Inflammatory macrophage treated with lipopolysaccharide for 1 hour (primary cell): ENCODE data around the gene PABPC1L2A.
"Not testable (repeated sequence)": the region's sequence is repeated elsewhere in the genome, so short reads cannot be mapped to it uniquely, and the experiment has no call there.

Experiments used
- DNase-seq, 2 donors: peaks; one replicate each; pipeline ENCODE4 v3.0.0-alpha.2; 2020 to 2022

PABPC1L2A gene

DNA sequence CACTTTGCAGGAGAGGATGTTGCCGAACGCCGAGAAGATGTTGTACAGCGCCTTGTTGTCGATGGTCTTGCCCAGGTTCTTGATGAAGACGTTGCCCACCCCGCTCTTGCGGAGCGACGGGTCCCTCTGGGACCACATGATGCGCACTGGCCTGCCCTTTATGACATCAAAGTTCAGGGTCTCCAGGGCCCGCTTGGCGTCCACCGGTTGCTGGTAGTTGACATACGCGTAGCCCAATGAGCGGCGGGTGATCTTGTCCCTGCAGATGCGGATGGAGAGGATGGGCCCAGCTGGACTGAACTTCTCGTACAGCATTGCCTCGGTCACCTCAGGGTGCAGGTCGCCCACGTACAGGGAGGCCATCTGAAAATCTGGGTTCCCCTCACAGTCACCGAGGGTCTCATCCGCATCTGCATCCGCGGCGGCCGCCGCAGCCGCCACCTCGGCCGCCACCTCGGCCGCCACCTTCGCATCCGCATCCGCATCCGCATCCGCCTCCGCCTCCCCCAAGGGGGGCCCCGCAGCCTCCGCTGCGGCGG is at the start of gene PABPC1L2A:
TSS of gene PABPC1L2A (minus strand) at position 489 of the 539 bp plus-strand sequence. CDS start at position 363, 126 bp downstream.
- DNase-seq: not testable (repeated sequence)

DNA sequence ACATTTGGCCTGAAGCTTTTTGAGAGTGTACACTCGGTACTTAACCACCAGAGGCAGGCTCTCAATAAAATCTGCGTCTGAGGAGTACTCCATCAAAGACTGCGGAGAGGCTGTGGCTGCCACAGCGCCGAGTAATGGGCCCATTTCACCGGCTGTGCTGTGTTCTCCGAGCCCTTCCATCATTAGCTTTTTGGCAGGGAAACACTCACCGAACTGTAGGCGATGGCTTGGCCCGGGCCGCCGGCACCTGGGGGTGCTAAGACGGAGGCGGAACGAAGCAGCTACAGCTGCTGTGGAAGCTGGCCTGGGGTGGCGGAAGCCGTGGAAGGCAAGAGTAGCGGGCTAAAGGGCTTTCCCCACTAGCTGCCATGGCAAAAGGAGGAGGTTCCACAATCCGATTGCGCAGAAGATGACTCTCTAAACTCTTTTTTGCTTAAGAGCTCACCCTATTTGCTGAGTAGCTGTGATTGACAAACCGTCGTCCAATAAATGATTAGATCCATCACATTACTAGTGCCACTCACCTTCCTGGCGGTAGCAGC is 48.5 kb upstream of the PABPC1L2A start:
- no peak for DNase-seq

DNA sequence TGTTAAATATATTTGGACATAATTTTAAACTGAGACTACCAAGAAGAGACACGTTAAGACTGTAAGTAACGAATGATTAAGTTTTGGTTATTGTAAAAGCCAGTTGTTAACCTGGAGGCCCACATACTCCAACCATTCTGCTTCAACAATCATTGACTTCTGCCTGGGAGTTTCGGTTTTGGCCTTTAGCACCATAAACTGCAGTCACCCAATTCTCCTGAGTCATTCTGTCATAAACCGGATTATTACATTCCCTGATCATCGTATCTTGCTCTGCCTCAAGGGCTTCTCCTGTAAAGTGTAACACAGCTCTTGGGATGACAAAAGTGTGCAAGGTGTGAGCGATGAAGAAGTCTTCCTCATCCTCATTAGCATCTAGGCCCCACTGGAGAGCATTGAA is 46.9 kb upstream of the PABPC1L2A start:
- DNase-seq: no peak

GRCh38 chrX:73099505-73099904 is 20.2 kb upstream of the PABPC1L2A start:
- DNase-seq: not testable (repeated sequence)

GRCh38 chrX:73086766-73087165 is 7.5 kb upstream of the PABPC1L2A start:
- DNase-seq: not testable (repeated sequence)

DNA sequence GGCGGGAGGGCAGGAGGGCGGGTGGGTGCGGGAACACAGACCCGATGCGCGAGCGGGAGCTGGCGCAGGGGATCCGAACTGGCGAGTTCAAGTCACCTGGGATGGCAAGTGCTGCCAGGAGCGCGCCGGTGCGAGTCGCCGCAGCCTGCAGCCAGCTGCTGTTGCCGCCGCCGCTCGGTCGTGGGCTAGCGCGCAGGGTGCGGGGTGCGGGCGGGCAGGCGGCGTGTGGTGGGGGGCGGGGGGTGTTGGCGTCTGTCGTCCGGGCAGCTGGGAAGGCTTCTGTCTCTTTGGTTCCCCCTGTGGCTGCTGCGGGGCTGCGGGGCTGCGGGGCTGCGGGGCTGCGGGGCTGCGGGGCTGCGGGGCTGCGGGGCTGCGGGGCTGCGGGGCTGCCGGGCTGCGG is 572 bp upstream of the PABPC1L2A start:
- DNase-seq: not testable (repeated sequence)

GRCh38 chrX:73078597-73078996 is 715 bp downstream of the PABPC1L2A start:
- DNase-seq: not testable (repeated sequence)

- DNase-seq: no peak
Measured at GRCh38 chrX:73076838-73077237, 2.5 kb downstream of the PABPC1L2A start.

- no peak for DNase-seq
Measured at GRCh38 chrX:73069365-73070035, 9.8 kb downstream of the PABPC1L2A start.

DNA sequence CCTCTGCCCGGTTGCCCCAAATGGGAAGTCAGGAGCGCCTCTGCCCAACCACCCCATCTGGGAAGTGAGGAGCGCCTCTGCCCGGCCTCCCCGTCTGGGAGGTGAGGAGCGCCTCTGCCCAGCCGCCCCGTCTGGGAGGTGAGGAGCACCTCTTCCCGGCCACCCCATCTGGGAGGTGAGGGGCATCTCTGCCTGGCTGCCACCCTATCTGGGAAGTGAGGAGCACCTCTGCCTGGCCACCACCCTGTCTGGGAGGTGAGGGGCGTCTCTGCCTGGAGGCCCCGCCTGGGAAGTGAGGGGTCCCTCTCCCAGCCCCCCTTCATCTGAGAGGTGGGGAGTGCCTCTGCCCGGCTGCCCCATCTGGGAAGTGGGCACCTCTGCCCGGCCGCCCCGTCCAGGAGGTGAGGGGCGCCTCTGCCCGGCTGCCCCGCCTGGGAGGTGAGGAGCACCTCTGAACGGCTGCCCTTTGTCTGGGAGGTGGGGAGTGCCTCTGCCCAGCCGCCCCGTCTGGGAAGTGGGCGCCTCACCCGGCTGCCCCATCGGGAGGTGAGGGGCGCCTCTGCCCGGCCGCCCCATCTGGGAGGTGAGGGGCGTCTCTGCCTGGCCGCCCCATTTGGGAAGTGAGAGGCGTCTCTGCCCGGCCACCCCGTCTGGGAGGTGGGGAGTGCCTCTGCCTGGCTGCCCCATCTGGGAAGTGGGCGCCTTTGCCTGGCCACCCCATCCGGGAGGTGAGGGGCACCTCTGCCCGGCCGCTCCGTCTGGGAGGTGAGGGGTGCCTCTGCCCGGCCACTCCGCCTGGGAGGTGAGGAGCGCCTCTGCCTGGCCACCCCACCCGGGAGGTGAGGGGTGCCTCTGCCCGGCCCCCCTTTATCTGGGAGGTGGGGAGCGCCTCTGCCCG is 10.6 kb downstream of the PABPC1L2A start:
- no peak for DNase-seq

DNA sequence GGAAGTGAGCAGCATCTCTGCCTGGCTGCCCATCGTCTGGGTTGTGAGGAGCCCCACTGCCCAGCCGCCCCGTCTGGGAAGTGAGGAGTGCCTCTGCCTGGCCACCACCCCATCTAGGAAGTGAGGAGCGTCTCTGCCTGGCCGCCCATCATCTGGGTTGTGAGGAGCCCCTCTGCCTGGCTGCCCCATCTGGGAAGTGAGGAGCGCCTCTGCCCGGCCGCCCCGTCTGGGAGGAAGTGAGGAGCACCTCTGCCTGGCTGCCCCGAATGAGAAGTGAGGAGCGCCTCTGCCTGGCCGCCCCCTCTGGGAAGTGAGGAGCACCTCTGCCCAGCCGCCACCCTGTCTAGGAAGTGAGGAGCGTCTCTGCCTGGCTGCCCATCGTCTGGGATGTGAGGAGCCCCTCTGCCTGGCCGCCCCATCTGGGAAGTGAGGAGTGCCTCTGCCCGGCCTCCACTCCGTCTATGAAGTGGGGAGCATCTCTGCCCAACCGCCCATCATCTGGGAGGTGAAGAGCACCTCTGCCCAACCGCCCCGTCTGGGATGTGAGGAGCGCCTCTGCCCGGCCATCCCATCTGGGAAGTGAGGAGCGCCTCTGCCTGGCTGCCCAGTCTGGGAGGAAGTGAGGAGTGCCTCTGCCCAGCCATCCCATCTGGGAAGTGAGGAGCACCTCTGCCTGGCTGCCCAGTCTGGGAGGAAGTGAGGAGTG is 11.4 kb downstream of the PABPC1L2A start:
- DNase-seq: not testable (repeated sequence)

DNA sequence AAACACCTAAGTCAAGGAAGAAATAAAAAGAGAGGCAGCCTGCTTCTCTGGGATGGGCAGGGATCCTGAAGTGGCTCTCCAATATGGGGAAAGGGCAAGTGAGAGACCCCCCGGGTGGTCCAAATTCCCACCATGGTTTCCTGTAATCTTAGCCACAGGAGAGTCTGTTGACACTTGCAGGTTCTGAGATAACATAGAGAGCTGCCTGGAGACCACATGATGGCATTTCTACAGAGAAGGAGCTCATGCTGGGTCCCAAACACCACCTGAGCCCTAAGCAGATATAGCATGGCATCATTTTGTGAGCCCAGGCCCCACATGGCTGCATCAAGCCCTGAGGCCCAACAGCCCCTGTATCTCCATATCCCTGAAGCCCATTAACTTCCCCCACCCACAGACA is 50.4 kb downstream of the PABPC1L2A start:
- no peak for DNase-seq
